Stimulated activated CD8-positive, alpha-beta memory T cell treated with anti-CD3 and anti-CD28 coated beads, Interleukin-15, amount 100 ng/mL, for 4 hours (primary cell): ENCODE results near the gene CAP2.
"Not testable (repeated sequence)": the region's sequence is repeated elsewhere in the genome, so short reads cannot be mapped to it uniquely, and the experiment has no call there.

Experiments used
- DNase-seq, 2 donors: peaks; one replicate each; pipeline ENCODE4 v3.0.0-alpha.2; 2020; ENCODE audit warnings: low read depth in 2 of 2

The CAP2 gene

GRCh38 chr6:17397764-17398194 is 4.4 kb downstream of the CAP2 start:
- DNase-seq: no peak

- DNase-seq: not testable (repeated sequence)
Measured at GRCh38 chr6:17405181-17405943, 12.0 kb downstream of the CAP2 start.

GRCh38 chr6:17405944-17406245 is 12.5 kb downstream of the CAP2 start:
- no peak for DNase-seq

- DNase-seq: no peak
Measured at GRCh38 chr6:17408081-17408480, 14.7 kb downstream of the CAP2 start.

GRCh38 chr6:17410281-17410680 is 16.9 kb downstream of the CAP2 start:
- DNase-seq: no peak

- no peak for DNase-seq
Measured at GRCh38 chr6:17413313-17413750, 19.9 kb downstream of the CAP2 start.

- not testable (repeated sequence) for DNase-seq
Measured at GRCh38 chr6:17414395-17414794, 21.0 kb downstream of the CAP2 start.

- no peak for DNase-seq
Measured at GRCh38 chr6:17415321-17415720, 21.9 kb downstream of the CAP2 start.

GRCh38 chr6:17416806-17417205 is 23.4 kb downstream of the CAP2 start:
- no peak for DNase-seq

GRCh38 chr6:17417817-17418216 is 24.4 kb downstream of the CAP2 start:
- no peak for DNase-seq

GRCh38 chr6:17418281-17419188 is 25.1 kb downstream of the CAP2 start:
- DNase-seq: no peak

- no peak for DNase-seq
Measured at GRCh38 chr6:17419189-17419575, 25.8 kb downstream of the CAP2 start.

GRCh38 chr6:17420368-17420767 is 27.0 kb downstream of the CAP2 start:
- DNase-seq: no peak

- DNase-seq: no peak
Measured at GRCh38 chr6:17421406-17421805, 28.0 kb downstream of the CAP2 start.

- no peak for DNase-seq
Measured at GRCh38 chr6:17423026-17423425, 29.6 kb downstream of the CAP2 start.

- no peak for DNase-seq
Measured at GRCh38 chr6:17427062-17427461, 33.7 kb downstream of the CAP2 start.

- DNase-seq: no peak
Measured at GRCh38 chr6:17427617-17428016, 34.2 kb downstream of the CAP2 start.

GRCh38 chr6:17428595-17429120 is 35.3 kb downstream of the CAP2 start:
- not testable (repeated sequence) for DNase-seq

GRCh38 chr6:17429383-17430061 is 36.1 kb downstream of the CAP2 start:
- no peak for DNase-seq

- DNase-seq: no peak
Measured at GRCh38 chr6:17431581-17431980, 38.2 kb downstream of the CAP2 start.

GRCh38 chr6:17432356-17432755 is 39.0 kb downstream of the CAP2 start:
- no peak for DNase-seq
